ENCODE measurements around the gene TRAF3IP1.

The TRAF3IP1 gene

DNA sequence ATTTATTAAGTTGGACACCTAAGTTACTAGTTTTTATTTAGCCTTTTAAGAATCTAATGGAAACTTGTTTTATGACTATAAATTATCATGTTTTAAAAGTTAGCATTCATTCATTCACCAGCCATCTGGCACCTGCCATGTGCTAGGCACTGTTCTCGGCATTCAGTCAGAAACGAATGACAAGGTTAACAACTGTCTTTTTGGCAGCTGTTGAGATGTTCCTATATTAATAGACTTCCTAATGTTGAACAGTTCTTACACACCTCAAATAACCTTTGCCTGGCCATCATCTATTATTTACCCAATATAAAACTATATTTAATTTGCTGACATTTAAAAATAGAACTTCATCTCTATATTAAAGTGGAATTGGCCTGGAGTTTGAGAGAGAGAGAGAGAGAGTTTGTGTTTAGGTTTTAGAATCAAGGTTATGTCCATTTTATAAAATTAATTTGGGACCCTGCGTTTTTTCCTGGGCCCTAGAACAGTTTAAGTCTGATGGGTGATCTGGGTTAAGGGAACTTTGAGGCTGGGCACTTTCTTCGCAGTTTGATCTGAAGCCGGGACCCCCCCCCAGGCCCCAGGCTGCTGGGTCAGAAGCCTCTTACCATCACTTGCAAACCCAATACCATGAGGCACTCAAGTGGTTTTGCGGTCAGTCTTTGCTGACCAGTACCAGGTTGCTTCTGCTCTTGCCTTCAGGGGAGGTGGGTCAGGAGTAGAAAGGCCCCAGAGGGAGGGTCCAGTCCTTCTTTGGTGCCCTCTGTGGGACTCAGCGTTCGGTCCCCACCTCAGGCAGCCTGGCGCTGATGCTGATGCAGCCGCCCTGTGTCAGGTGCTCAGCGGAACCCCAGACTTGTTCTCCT is 58.1 kb downstream of the TRAF3IP1 start:
- no peak for DNase-seq (ENCODE audit: extremely low read depth in 1 of 2, low read depth in 1 of 2)

DNA sequence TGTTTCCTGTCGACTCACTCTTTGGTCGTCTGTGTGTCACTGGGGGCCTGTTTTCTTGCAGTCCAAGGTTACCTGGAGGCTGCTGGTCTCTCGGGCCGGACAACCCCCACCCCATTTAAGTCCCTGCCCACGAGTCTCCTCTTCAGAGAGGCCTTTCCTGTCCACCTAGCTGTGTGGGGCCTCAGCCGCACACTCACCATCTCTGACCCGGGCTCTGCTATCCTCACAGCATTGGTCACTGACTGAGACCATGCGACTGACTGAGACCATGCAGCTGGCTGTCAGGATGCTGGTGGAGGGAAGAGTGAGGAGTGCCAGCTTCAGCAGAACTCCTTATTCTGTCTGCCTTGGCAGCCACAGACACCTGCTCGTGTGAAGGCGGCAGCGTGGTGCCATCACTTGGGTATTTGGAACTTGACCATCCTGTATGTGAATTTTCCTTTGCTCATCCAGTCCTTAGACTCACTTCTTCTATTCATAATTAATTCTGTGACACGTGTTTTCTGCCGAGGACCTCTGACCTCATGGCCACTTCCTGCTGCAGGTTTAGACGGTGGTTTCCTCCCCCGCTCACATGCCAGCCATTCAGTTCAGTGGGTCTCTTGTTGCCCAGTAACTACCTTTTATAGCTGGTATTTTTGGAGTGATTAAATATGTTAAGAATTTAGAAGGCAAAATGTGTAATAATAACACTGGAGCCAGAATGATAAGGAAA is 58.9 kb downstream of the TRAF3IP1 start:
- DNase-seq (ENCODE audit: extremely low read depth in 1 of 2, low read depth in 1 of 2) = no peak

DNA sequence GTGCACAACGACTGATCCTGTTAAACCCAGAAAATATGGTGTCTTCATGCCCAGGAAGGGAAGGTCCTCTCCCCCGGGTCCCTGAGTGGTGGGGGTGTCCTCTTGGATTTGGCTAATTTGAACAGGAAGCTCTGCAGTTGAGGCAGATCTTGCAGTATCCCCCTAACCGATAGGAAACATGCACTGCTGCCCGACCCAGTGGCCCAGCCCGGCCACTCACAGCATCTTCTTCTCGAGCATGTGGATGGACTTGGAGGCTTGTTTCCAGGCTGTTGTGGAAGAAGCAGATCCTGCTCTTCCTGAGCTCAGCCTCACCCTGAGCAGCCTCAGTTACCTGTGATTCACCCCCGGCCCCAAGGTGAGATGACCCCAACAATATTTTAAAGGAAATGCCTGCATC is 60.0 kb downstream of the TRAF3IP1 start:
- no peak for DNase-seq (ENCODE audit: extremely low read depth in 1 of 2, low read depth in 1 of 2)

DNA sequence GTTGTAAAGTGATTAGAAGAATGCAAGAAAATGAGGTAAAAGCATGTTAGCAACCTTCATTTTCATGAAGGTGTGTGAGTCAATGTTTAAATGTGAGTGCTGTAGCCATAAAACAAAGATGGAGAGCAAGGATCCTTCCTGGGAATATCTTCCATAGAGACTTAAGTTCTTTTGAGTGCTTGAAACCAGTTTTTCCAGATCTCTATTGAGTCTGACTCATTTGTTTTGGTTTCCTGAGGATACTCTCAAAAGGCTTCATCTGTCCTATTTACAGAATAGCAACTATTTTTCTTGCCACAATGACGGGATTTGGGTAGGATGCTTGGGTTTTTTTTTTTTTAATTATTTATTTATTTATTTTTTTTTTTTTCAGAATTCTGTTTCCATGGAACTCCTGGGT is 60.5 kb downstream of the TRAF3IP1 start:
- DNase-seq (ENCODE audit: extremely low read depth in 1 of 2, low read depth in 1 of 2) = no peak

DNA sequence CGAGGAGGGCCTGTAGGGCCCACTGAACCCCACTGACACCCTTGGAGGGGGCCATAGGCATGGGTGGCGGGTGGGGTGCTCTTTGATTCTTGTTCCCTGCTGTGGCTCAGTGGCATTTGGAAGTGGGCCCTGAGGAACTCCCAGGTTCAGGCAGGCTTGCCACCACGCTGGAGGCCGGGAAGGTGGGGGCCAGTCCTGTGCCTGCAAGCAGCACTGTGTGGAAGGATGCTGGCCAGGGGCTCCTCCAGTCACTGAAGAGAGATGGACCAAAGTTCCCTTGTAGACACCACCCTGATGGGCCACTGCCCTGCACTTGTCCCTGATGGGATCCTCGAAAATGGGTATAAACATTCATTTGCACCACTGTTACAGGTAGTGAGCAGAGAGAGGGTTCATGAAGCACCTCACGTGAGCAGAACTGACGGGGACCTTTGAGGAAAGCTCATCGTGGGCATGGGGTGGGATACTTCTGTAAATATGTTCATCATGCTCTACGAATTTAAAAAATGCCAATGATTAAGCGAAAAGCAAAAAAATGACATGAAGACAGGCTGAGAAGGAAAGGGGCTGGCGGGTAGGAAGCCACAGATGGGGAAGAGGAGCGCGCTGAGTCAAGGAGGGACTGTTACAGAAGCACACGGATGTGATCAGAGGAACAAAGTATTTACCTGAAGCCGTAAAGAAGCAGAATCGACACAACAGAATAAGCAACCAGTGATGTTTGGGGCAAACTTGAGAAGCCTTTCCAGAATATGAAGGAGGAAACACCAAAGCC is 61.2 kb downstream of the TRAF3IP1 start:
- no peak for DNase-seq (ENCODE audit: extremely low read depth in 1 of 2, low read depth in 1 of 2)

DNA sequence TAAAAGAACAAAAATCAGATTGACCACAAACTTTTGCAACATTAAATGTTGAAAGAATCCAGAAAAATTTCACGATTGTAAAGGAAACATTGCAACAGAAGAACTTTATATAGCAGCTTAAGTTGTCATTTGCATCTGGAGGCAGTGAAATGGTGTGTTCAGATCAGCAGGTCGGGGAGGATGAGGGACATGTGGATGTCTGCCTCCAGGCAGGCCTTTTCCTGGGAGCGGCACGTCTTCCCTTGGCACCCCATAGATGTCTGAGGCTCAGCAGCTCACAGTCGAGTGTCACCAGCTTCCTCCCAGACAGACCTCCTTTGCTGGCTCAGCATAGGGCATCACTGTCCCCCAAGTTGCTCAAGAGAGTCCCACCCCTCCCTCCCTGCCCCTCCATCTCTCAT is 62.1 kb downstream of the TRAF3IP1 start:
- no peak for DNase-seq (ENCODE audit: extremely low read depth in 1 of 2, low read depth in 1 of 2)

DNA sequence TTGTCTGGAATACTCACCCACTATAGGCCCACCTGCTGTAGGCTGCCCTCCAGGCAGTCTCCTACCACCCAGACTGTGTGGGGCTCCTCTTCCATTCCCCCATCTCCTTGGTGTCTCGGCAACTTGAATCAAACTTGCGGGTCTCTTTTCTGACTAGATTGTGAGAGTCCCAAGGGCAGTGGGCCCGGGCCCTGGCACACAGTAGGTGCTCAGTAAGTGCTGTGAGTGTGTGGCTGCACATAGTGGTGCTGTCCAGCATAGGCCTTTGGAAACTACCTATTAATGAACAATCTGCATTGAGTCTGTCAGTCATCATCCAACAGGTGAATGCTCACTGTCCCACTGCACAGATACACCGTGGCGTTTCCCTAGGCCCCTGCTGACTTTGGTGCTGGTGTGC is 62.8 kb downstream of the TRAF3IP1 start:
- DNase-seq (ENCODE audit: extremely low read depth in 1 of 2, low read depth in 1 of 2) = no peak

DNA sequence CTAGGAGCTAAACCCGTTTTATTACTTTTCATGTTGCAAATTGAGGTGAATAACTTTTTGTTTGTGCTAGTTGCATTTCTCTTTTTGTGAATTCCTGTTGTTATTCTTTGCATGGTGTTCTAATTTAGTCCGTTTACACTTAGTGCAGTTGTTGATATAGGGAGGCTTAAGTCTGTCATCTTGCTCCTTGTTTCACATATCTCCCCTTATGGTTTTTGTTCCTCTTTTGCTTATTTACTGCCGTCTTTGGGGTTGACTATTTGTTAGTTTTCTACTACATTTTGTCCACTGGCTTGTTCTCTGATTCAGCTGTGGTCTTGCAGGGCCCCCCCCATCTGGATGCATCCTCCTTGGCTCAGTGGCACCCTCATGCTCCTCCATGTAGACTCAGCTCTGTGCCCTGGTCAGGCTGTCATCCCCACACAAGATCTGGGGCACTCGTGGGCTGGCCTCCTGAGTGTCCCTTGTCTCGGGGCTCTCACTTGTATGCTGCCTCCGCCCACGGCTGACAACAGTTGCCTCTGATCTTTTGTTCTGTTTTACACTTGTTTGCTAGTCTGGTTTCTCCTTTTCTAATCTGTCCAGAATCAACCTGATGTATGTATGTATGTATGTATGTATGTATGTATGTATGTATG is 63.5 kb downstream of the TRAF3IP1 start:
- DNase-seq (ENCODE audit: extremely low read depth in 1 of 2, low read depth in 1 of 2) = no peak

DNA sequence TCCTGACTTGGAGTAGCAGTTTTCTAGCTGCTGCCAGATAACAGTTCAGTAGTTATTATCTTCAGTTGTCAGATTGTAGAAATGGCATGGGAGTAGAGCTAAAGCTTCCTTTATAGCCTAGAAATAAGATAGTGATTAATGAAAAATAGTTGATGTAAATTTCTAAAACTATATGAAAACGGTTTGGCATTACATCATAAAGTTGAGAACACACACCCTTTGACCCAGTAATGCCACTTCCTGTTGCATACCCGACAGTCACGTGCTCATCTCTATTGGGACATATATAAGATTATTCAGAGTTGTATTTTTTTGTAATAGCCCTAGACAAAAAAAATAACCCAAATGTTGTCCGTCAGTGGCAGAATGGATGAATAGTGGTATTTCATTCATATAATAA is 67.0 kb downstream of the TRAF3IP1 start:
- DNase-seq (ENCODE audit: extremely low read depth in 1 of 2, low read depth in 1 of 2) = no peak

DNA sequence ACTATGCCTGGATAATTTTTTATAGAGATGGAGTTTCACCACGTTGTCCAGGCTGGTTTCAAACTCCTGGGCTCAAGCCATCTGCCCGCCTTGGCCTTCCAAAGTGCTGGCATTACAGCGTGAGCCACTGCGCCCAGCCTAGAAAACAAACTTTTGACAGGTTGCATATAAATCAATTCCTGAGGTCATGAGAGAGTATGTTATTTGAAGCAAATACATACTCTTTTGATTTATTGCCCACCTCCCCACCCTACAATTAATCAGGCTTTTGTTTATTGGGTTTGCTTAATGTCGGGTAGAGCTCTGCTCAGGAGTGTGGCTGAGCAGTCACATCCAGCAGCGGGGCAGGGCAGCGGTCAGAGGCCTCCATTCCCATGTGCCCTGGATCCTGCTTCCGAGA is 68.5 kb downstream of the TRAF3IP1 start:
- DNase-seq (ENCODE audit: extremely low read depth in 1 of 2, low read depth in 1 of 2) = no peak

DNA sequence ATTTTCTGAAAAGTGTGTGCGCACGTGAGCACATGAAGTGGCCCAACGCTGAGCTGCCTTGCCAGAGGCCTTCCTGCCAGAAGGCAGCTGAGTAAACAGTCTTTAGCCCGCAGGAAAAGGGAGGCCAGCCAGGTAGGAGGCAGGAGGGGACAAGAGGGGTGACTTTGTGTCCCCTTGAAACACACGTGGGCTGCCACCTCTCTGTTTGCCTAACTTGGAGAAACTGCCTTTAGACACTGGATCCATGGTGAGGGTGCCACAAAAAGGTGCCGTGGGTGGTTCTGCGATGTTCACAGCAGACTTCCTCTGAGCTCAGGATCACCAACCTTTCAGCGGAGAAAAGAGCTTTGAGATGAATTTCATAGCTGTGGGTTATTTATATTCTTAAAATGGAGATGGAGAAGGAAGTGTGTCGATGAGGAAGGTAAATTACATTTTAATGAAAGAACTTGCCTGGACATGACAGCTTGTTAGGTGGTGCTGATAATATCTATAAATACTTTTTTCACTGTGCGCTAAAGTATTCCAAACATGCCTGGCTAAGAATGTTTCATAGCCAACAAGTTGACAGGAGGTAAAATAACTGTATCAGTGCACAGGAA is 69.8 kb downstream of the TRAF3IP1 start:
- no peak for DNase-seq (ENCODE audit: extremely low read depth in 1 of 2, low read depth in 1 of 2)

DNA sequence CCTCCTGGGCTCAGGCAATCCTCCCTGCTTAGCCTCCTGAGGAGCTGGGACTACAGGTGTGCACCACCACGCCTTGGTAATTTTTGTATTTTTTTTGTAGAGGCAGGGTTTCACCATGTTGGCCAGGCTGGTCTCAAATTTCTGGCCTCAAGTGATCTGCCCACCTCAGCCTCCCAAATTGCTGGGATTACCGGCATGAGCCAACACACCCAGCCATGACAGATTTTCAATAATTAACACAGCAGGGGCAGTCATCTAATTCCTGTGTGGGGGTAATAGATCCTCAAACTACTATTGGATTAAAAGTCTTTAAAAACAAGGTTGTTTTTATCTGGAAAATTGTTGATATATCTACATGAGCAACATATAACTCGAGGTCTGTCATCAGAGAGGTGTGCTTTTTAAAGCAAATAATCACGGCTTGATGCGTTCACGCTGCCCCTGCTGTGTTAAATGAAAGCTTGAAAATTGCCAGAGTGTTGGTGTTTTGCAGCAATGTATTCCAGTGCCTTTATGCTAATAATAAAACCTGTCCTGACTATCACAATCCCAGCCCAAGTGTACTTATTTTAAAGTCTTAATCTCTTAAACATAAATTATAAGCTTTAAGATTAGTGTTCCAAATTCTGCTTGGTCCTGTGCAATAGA is 70.8 kb downstream of the TRAF3IP1 start:
- DNase-seq (ENCODE audit: extremely low read depth in 1 of 2, low read depth in 1 of 2) = no peak

DNA sequence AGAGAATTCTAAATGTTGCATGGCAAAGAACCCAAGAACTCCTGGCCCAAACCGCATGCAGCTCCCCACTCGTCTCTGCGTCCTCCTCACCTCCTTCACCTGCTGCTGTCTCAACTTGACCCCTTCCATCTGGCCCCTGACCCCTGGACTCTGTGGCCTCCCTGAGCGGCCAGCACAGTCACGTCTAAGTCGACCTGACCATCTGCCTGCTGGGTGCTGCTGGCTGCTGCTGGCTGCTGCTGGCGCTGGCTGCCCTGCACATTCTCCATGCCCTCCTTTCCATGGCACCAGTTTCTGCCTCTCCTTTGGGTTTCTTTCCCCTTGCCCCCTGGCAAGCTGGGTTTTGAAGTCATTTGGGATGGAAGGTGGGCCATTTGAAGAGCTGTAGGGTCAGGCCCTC is 76.3 kb downstream of the TRAF3IP1 start:
- DNase-seq (ENCODE audit: extremely low read depth in 1 of 2, low read depth in 1 of 2) = no peak

DNA sequence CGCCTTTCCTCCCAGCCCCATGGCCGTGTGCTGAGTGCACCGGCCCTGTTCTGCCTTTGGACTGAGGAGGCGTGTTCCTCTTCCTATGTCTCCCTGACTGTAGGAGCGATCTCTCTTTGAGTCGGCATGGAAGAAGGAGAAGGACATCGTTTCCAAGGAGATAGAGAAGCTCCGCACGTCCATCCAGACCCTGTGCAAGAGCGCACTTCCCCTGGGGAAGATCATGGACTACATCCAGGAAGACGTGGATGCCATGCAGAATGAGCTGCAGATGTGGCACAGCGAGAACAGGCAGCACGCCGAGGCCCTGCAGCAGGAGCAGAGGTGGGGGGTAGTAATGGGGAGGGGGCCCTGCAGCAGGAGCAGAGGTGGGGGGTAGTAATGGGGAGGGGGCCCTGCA is 77.0 kb downstream of the TRAF3IP1 start:
- no peak for DNase-seq (ENCODE audit: extremely low read depth in 1 of 2, low read depth in 1 of 2)

DNA sequence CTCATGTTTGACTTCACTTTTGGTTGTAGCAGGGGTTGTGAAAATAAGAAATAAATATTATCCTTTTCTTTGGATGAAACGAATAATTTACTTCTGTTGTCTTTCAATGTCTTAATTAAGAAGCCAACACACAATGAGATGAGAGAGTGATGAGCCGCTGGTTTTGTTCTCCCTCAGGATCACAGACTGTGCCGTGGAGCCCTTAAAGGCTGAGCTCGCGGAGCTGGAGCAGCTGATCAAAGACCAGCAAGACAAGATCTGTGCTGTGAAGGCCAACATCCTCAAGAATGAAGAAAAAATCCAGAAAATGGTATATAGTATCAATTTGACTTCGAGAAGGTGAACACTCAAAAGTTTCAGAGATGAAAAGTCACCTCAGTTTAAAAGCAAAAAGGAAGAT is 78.3 kb downstream of the TRAF3IP1 start:
- no peak for DNase-seq (ENCODE audit: extremely low read depth in 1 of 2, low read depth in 1 of 2)

DNA sequence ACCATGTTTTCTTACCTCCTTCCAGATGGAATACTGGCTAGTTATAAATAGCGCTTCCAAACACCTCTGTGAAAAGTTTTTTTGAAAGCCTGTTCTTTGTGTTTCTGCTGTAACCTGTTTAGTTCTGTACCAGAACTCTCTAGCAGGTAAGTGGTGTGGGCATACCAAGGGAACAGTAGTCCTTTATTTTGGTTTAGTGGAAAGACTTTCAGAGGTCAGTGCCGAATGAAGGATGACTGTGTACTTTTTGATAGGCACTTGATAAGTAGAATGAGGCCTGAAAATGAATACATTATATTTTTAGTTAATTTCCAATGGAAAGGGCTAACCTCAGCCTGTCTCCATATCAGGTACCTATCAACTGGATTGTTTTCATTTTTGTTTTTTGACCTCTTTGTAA is 78.8 kb downstream of the TRAF3IP1 start:
- DNase-seq (ENCODE audit: extremely low read depth in 1 of 2, low read depth in 1 of 2) = no peak

DNA sequence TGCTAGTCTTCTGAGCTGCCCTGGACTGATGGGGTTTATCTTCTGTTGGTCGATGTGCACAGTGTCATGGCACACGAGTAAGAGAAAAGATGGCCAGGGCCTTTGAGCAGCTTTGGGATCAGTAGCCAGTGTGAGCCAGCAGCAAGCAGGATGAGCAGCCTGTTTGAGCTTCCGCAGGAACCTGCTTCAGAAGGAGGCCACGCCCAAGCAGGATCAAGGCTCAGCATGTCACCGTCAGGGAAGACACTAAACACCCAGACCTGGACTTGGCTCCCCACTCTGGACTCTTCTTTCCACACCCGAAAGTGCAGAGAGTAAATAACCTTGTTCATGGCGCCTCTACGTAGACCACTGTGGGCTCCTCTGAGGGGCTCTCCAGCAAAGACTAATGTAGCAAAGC is 81.2 kb downstream of the TRAF3IP1 start:
- no peak for DNase-seq (ENCODE audit: extremely low read depth in 1 of 2, low read depth in 1 of 2)

DNA sequence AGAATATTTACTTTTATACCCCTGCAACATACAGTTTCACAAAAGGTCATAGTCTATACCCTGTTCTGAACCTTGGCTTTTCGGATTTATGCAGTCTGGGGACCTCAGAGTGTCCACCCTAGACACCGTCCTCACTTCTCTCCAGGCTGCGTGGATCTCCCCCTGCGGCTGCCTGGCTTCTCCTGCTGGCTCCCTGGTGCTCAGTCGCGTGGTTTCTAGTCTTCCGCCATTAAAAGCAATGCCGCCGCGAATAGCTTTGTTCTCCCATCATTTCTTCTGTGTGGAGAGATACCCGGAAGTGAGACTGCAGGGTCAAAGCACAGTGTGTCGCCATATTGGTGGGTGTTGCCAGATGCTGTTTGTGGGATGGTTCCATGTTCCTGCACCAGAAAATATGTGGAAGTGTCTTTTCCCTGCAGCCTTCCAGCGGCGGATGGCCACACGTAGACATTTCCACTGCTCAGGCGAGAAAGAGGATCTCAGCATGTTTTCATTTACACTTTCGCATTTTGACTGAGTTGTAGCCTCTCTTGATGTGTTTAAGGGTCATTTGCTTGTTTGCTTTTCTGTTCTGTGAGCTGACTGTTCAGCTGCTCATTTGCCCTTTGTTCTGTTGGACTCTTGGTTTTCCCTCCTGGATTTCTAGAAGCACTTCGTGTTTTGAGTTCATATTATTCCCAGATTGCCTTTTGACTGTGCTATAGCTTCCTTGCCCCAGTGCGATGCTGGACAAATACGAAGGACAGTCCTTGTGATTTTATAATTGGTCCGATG is 83.5 kb downstream of the TRAF3IP1 start:
- no peak for DNase-seq (ENCODE audit: extremely low read depth in 1 of 2, low read depth in 1 of 2)

DNA sequence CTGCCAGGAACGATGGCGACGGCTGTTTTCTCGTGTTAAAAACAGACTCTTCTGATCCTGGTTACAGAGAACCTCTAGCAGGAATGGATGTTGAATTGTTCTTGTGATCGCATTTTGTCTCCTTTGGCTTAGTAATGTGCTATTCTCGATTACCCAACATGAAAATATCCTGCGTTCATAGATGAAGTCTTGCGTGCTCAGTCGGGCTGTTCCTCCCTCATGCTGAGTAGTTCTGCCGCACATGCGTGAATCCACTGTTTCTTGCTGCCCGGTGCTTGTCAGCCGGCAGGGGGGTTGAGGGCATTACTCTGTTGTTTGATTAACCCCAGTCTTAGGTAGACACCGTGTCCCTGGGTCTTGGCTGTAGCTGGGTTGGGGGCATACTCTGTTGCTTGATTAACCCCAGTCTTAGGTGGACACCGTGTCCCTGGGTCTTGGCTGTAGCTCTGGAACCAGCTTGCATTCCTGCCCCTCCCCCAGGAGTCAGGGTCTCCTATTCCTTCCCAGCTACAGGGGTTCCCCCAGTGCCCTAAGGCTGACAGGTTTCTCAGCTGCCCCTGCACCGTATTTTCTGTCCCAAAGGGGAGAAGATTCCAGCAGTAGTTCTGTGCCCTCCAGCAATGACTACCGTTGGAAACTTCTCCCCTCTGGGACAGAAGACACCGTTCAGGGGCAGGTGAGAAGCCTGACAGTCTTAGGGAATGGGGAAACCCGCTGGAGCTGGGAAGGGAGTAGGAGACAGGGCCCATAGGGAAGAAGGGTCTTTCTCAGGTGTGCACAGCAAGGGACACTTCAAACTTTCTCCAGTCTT is 84.3 kb downstream of the TRAF3IP1 start:
- no peak for DNase-seq (ENCODE audit: extremely low read depth in 1 of 2, low read depth in 1 of 2)
